H1 (cell line): ENCODE results near the gene MOK. TPM values are rescaled to one million over a fixed set of nuclear protein-coding genes. Genes with fewer than 3 reads are reported as not detected.
A peak's percentile ranks its signal among the peaks of the same experiment; 100 is the strongest.

Experiments
- ASH2L ChIP-seq: fragments of 200-600, 300-600 bp; sonication (generic); IDR thresholded peaks from one replicate; pipeline ENCODE4 v1.7.1; 2017; ENCODE audit warnings: low read length
- BRCA1 ChIP-seq: IDR thresholded peaks from 2 replicates; pipeline ENCODE4 v1.6.1; 2012; ENCODE audit warnings: low read depth, low read length, improper control_type of control experiment
- CHD1 ChIP-seq: IDR thresholded peaks from 2 replicates; pipeline ENCODE4 v1.6.1; 2012; ENCODE audit warnings: low read depth, low read length, improper control_type of control experiment
- CREB1 ChIP-seq: IDR thresholded peaks from 2 replicates; pipeline ENCODE4 v1.6.1; 2012; ENCODE audit warnings: inconsistent platforms
- CTBP2 ChIP-seq: IDR thresholded peaks from 2 replicates; pipeline ENCODE4 v1.7.0; 2011; ENCODE audit warnings: borderline replicate concordance, mild to moderate bottlenecking, moderate library complexity, mixed read lengths, low read length; ENCODE audit not compliant: insufficient read depth, insufficient read length
- EP300 ChIP-seq, 2 experiments: IDR thresholded peaks; 1 replicate in 1 of 2; 2 replicates in 1 of 2; pipeline ENCODE4 v1.6.1; 2011 to 2012; ENCODE audit warnings: low read depth in 2 of 2, low read length in 2 of 2, mild to moderate bottlenecking in 2 of 2, borderline replicate concordance in 1 of 2, inconsistent platforms in 1 of 2, moderate library complexity in 1 of 2
- EZH2 ChIP-seq: fragments of 200-600 bp; sonication (generic); IDR thresholded peaks from 2 replicates; pipeline ENCODE4 v1.7.1; 2012; ENCODE audit warnings: low read depth, mild to moderate bottlenecking, moderate library complexity, low read length, inconsistent platforms; ENCODE audit not compliant: severe bottlenecking
- GABPA ChIP-seq: IDR thresholded peaks from 2 replicates; pipeline ENCODE4 v1.6.1; 2011; ENCODE audit warnings: mild to moderate bottlenecking, low read length, moderate library complexity, borderline replicate concordance; ENCODE audit not compliant: insufficient read depth
- JUND ChIP-seq: IDR thresholded peaks from 2 replicates; pipeline ENCODE4 v1.6.1; 2011; ENCODE audit warnings: mild to moderate bottlenecking, improper control_type of control experiment, low read length
- POLR2AphosphoS5 ChIP-seq: IDR thresholded peaks from 2 replicates; pipeline ENCODE4 v1.6.1; 2011; ENCODE audit warnings: low read depth, low read length
- SIN3A ChIP-seq, 2 experiments: IDR thresholded peaks in 1 of 2; conservative IDR thresholded peaks in 1 of 2; 2 replicates each; pipeline ENCODE4 v1.6.1; 2011 to 2012; ENCODE audit warnings: low read length in 2 of 2, improper control_type of control experiment in 1 of 2, low read depth in 1 of 2, mild to moderate bottlenecking in 1 of 2
- SIRT6 ChIP-seq: IDR thresholded peaks from one replicate; pipeline ENCODE4 v1.7.1; 2012; ENCODE audit warnings: low read length, inconsistent platforms
- TBP ChIP-seq: IDR thresholded peaks from 2 replicates; pipeline ENCODE4 v1.6.1; 2011; ENCODE audit warnings: low read depth, low read length, improper control_type of control experiment
- TCF12 ChIP-seq: IDR thresholded peaks from 2 replicates; pipeline ENCODE4 v1.6.1; 2011; ENCODE audit warnings: low read depth, mild to moderate bottlenecking, low read length
- YY1 ChIP-seq: IDR thresholded peaks from 2 replicates; pipeline ENCODE4 v1.6.1; 2011; ENCODE audit warnings: low read depth, mild to moderate bottlenecking, low read length
- polyA plus RNA-seq, 7 experiments: library from polyadenylated mRNA; depleted of rRNA in 3 of 7; stranded (reverse) in 5 of 7; unstranded in 2 of 7; fragments of >200 nt in 5 of 7; fragments of 200-250 nt in 2 of 7; gene quantifications; 1 replicate in 5 of 7; 2 replicates in 1 of 7; 4 replicates in 1 of 7; pipeline versions ENCODE4 v1.2.1 to v1.2.3, GENCODE V29; 2011 to 2013; ENCODE audit warnings: missing spikeins in 2 of 7, mixed read lengths in 2 of 7
- total RNA-seq: library from RNA; stranded (reverse); fragmentation: NEBNext Ultra II Directional; extraction: Animal tissue kit (Norgen Biotek cat#: 25700); gene quantifications from 2 replicates; pipeline ENCODE4 v1.2.1, GENCODE V29; 2021
- TF ChIP-seq, protein P1 (sequence below): IDR thresholded peaks from 2 replicates; pipeline ENCODE4 v1.6.1; 2012; ENCODE audit warnings: inconsistent platforms
- TF ChIP-seq, protein P2 (sequence below): IDR thresholded peaks from 2 replicates; pipeline ENCODE4 v1.6.1; 2011; ENCODE audit warnings: low read depth, mild to moderate bottlenecking, low read length; ENCODE audit not compliant: insufficient read depth

The MOK gene
- total and polyA plus RNA-seq, 2 of the 8 experiments (the other 6 are each of a cell fraction or from before 2014, with no cell fraction given), result 2.1 to 2.5 TPM

DNA sequence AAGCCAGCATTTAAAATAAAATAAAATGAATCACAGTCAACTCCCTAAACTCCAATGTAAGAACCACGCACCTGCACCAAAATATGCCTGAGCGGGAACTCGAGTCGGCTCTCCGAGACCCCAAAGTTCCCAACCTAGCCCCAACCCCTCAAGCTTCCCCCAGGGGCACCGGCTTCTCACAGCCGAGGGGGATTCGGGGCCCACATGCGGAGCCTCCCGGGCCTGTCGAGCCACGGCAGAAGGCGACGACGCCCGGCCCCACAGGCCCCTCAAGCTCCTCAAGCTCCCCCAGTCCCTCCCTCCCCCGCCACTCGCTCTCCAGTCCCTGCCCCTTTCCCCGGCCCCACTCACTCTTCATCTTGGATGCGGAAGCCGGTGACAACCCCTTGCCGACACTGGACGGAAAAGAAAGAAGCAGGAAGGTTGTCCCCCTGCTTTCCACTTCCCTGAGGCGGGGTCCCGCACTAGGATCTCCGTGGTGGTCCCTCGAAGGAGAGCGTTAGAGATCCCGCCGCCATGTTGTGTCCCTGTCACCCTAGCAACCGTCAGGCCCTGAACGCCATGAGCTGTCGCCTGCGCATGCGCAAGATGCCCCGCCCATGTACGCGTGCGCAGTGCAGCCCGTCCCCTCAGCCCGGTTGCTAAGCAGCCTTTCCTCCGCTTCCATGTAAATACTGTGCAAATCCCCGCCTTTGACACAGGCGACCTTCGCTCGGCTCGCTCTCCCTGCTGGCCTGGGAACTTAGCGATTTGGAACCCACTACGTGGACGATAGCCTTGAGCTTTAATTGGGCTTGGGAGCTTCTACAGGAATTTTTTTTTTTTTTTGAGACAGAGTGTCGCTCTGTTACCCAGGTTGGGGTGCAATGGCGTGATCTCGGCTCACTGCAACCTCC is at the start of gene MOK (continued):
- TF ChIP-seq CTBP2 (no peak), GABPA (no peak), BRCA1 (no peak), EP300 (IDR thresholded peaks at IDR 0.05; ENCODE audit: borderline replicate concordance in 1 of 2, low read depth in 2 of 2, low read length in 2 of 2) (no peak), ASH2L (peak; percentile 57), POLR2AphosphoS5 (0 out of 2 replicates have a peak, but pooled peaks have one; percentile 20), CREB1 (no peak), CHD1 (no peak), SIRT6 (no peak), TCF12 (no peak), SIN3A (conservative IDR thresholded peaks at IDR 0.05 in 1 of 2, IDR thresholded peaks at IDR 0.05 in 1 of 2; ENCODE audit: low read depth in 1 of 2, low read length in 2 of 2) (peak; percentile 99), EZH2 (no peak), JUND (no peak), YY1 (peak; percentile 95), TBP (no peak)
- TF ChIP-seq, protein P1, sequence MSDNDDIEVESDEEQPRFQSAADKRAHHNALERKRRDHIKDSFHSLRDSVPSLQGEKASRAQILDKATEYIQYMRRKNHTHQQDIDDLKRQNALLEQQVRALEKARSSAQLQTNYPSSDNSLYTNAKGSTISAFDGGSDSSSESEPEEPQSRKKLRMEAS, result no peak
- TF ChIP-seq, protein P2, sequence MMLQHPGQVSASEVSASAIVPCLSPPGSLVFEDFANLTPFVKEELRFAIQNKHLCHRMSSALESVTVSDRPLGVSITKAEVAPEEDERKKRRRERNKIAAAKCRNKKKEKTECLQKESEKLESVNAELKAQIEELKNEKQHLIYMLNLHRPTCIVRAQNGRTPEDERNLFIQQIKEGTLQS, result no peak
